Erythroblast (primary cell): Measurements from ENCODE around the gene CYSTM1.

Experiments
- GATA1 ChIP-seq: IDR thresholded peaks from 2 replicates; pipeline ENCODE4 v1.6.1; 2011; ENCODE audit warnings: low read depth, mild to moderate bottlenecking, control low read depth, low read length, moderate library complexity
- POLR2A ChIP-seq: IDR thresholded peaks from 2 replicates; pipeline ENCODE4 v1.6.1; 2011; ENCODE audit warnings: mild to moderate bottlenecking, low read length

DNA sequence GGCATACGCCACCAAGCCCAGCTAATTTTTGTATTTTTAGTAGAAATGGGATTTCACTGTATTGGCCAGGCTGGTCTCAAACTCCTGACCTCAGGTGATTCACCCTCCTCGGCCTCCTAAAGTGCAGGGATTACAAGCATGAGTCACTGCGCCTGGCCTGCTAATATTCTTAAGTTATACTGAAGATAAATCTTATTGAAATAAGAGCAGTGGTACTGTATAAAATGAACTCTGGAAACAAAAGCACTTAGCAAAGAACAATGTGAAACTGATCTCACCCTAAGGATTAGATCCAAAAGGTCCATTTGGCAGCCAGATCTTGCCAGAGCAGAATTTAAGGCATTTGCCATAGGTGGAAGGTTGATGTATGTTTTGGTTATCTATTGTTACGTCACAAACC lies 27.1 kb downstream of the CYSTM1 start:
- TF ChIP-seq POLR2A, result no peak
- TF ChIP-seq GATA1, result no peak
